NK-92 (cell line): Measurements from ENCODE around the gene TDRD12.

Experiments
- DNase-seq: peaks from one replicate; lab custom pipeline; 2025; ENCODE audit not compliant: unreplicated experiment; lab: John Stamatoyannopoulos, UW

TDRD12 gene

GRCh38 chr19:32719611-32720059, at the start of gene TDRD12:
TSS of gene TDRD12 (plus strand) at chr19:32719767. CDS start at chr19:32720073, 306 bp downstream.
- DNase-seq, result no peak

- no peak for DNase-seq
Measured at GRCh38 chr19:32671883-32672593, 47.5 kb upstream of the TDRD12 start.

GRCh38 chr19:32672841-32673240, 46.7 kb upstream of the TDRD12 start:
- no peak for DNase-seq

GRCh38 chr19:32673573-32673972, 46.0 kb upstream of the TDRD12 start:
- DNase-seq, result no peak

- no peak for DNase-seq
Measured at GRCh38 chr19:32674153-32674930, 45.2 kb upstream of the TDRD12 start.

- peak; percentile 90 for DNase-seq
Measured at GRCh38 chr19:32674931-32675719, 44.4 kb upstream of the TDRD12 start, which contains the start of gene ANKRD27. TSS of gene ANKRD27 (minus strand) at chr19:32675180. CDS start at chr19:32659015, 16,165 bp downstream.

- no peak for DNase-seq
Measured at GRCh38 chr19:32675720-32676185, 43.8 kb upstream of the TDRD12 start, which contains the start of gene RGS9BP. TSS of gene RGS9BP (plus strand) at chr19:32675848. CDS start at chr19:32676264, 416 bp downstream.

- DNase-seq, result no peak
Measured at GRCh38 chr19:32676186-32676894, 43.2 kb upstream of the TDRD12 start.

GRCh38 chr19:32676895-32677359, 42.6 kb upstream of the TDRD12 start:
- DNase-seq, result no peak

GRCh38 chr19:32677657-32678056, 41.9 kb upstream of the TDRD12 start:
- no peak for DNase-seq

- no peak for DNase-seq
Measured at GRCh38 chr19:32680986-32681385, 38.6 kb upstream of the TDRD12 start.

- no peak for DNase-seq
Measured at GRCh38 chr19:32682317-32682716, 37.2 kb upstream of the TDRD12 start.

GRCh38 chr19:32686847-32687475, 32.6 kb upstream of the TDRD12 start:
- no peak for DNase-seq

- DNase-seq, result no peak
Measured at GRCh38 chr19:32687681-32688080, 31.9 kb upstream of the TDRD12 start.

GRCh38 chr19:32688311-32688710, 31.3 kb upstream of the TDRD12 start:
- DNase-seq, result no peak

- no peak for DNase-seq
Measured at GRCh38 chr19:32691291-32691951, 28.1 kb upstream of the TDRD12 start, which contains the start of gene NUDT19. TSS of gene NUDT19 (plus strand) at chr19:32691821. CDS start at chr19:32691961, 140 bp downstream.

- no peak for DNase-seq
Measured at GRCh38 chr19:32691952-32692726, 27.4 kb upstream of the TDRD12 start.

- no peak for DNase-seq
Measured at GRCh38 chr19:32692727-32693061, 26.9 kb upstream of the TDRD12 start.
